HG03571 (cell line): Measurements from ENCODE around the gene ARHGEF19.
"Not testable (repeated sequence)": the region's sequence is repeated elsewhere in the genome, so short reads cannot be mapped to it uniquely, and the experiment has no call there.

Experiments used
- ATAC-seq: cut with Tn5 transposase; IDR thresholded peaks from one replicate; pipeline ENCODE4 v1.9.1; 2021; ENCODE audit not compliant: unreplicated experiment

The ARHGEF19 gene

DNA sequence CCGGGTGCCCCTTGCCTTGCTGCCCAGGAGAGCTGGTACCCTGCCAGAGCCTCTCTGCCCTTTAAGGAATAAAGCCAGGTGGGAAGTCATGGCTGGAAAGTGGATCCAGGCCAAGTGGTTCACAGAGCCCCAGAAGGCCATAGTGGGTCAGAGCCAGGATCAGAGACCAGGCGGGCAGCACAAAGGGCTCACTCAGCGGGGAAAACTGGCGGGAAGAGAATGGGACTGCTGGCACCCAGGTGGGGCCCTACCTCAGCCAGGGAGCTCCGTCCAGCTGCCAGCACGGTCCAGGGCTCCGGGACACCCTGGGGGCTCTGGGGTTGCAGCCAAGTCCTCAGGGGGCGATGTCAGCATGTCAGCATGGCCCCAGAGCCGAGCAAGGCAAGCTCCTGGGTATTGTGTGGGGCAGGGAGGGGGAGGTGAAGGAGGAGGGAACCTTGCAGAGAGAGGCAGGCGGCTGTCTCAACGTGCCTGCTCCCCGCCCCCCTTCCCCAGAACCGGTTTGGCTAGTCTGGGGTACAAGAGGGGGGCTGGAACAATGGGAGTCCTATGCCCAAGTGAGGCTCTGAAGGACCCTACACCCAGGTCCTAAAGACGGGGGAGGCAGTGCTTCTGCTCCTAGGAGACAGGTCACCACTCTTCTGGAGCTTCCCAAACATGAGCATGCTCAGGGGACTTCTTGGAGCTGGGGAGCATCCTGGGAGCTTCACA, at the start of gene ARHGEF19:
Gene ARHGEF19 (minus strand): TSS at position 402 of the 711 bp plus-strand sequence. CDS start 3,598 bp downstream, outside the sequence.
- ATAC-seq = no peak

DNA sequence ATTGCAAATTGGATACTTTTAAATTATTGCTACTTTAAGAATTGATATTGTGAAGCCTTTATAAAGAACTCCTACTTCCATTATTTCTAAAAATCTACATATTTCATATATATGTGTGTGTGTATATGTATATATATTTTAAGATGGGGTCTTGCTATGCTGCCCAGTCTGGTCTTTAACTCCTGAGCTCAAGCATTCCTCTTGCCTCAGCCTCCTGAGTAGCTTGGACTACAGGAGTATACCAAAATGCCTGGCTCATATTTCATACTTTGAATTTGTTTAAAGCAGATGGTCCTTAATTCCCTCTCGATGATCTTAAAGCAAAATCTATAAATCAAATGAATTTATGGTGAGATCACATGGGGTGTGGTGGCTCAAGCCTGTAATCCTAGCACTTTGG, 49.6 kb upstream of the ARHGEF19 start:
- no peak for ATAC-seq

DNA sequence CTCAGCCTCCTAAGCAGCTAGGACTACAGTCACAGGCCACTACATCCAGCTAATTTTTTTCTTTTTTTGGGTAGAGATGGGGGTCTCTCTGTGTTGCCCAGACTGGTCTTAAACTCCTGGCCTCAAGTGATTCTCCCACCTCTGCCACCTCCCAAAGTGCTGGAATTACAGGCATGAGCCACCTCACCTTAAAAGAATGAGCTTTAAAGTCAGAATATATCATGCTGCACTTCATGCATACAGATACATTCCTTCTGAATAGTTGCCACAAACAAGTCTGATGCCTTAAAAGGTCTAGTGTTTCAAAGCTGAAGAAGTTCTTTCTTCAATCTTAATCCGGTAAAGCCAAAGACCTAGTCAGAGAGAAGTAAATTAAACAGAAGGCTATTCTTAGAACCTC, 48.4 kb upstream of the ARHGEF19 start:
- ATAC-seq = no peak

DNA sequence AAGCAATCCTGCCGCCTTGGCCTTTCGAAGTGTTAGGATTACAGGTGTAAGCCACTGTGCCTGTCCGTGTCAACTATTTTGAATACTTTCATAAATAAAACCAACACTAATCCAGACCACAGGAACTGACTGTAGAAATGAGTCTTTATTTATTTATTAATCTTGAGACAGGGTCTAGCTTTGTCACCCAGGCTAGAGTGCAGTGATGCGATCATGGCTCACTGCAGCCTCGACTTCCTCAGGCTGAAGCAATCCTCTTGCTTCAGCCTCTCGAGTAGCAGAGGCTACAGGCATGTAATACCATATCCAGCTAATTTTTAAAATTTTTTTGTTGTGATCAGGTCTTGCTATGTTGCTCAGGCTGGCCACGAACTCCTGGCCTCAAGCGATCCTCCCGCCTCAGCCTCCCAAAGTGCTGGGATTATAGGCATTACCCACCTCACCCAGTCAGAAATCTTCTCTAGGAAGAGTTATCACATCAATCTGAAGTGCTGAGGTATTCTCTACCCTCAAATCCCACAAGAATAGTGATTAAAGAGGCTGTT, 46.2 kb upstream of the ARHGEF19 start:
- no peak for ATAC-seq

DNA sequence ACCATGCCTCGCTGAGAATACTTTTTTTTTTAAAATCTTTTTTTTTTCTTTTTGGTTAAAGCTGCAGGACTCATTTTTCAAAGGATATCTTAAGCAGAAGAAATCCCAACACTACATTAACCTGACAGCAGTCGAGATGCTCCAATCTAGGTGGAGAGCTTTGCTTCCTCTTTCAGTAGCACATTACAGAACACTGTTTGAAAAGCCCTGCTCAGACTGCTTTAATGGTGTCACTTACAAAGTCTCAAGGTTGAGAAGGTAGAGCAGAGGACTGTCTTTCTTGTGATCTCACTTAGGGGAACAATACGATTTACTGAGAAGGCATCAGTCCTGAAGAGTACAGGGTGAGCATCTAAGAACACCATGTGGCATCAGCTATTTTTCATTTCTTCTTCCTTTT, 45.5 kb upstream of the ARHGEF19 start:
- ATAC-seq = no peak

DNA sequence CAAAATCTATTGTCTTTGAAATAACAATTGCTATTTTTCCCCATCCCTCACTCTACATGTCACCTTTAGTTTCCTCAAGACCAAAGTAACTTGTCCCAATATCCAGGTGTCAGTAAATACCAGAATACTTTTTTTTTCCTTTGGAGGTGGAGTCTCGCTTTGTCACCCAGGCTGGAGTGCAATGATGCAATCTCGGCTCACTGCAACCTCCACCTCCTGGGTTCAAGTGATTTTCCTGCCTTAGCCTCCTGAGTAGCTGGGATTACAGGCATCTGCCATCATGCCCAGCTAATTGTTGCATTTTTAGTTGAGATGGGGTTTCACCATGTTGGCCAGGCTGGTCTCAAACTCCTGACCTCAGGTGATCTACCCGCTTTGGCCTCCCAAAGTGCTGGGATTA, 45.1 kb upstream of the ARHGEF19 start:
- ATAC-seq = not testable (repeated sequence)

DNA sequence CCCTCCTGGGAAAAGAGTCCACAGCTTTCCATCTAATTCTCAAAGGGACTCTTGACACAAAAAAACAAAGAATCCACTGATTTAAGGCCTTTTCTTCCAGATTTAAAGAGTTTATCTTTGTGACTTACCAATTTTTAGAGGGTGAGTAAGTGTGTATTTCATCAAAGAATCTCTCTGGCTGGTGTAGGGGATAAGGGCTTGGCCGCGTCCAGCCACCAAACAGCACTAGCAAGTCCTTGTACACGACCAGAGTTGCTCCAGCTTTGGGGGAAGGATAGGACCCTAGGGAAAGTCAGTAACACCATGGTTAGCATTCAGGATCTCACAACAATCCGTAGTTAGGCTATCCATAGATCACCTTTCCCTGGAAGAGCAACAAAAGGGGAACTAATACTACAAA, 44.0 kb upstream of the ARHGEF19 start:
- no peak for ATAC-seq

DNA sequence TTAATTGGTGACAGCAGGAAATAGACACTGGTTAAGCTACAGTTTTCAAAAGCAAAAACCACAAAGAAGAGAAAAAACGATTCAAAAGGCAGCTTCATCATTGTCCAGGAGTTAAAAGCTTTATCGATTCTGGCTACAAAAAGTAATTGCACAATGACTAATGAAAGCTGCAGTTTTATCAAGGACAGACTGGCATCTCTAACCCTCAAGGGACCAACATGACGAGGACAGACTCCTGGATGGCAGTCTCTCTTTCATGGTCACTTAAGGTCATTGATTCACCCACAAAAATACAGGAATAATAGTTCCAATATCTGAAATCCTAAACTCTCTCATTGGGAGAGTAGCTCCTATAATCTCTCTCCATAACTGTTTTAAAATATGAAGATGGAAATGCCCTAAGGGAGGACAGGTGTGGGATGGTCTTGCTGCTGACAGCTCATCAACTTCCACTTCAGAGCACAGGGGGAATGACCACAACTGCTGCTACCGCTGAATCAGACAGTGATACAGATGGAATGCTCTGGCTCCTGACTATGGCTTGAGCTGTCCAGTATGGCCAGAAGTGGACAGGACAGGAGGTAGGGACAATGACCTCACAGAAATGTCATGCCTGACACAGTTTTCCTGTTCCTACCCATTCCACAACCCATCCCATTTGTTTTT, 41.9 kb upstream of the ARHGEF19 start:
- no peak for ATAC-seq

DNA sequence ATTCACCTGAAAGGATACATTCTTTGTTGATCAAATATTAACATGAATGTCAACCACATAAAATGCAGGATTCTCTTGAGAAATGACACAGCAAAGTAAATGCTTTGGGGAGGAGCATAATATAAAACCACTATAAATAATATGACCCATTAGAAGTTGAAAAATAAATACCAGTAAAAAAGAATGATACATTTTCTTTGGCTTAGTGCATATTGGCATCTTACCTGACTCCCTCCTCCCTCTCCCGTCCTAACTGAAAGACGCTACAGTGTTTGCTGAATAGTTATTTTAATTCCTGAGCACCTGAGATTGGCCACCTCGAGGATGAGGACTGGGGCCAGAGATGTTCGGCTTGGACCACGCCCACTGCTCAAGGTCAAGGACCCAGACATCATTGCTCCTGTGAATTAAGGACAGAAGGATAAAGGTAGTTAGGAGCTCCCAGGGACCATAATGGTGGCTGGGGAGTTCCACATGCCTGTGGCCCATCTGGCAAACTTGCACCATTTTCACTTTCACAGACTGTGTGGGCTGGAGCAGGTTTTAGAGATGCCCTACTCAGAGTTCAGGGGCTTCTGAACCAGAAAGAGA, 41.0 kb upstream of the ARHGEF19 start:
- ATAC-seq = no peak

DNA sequence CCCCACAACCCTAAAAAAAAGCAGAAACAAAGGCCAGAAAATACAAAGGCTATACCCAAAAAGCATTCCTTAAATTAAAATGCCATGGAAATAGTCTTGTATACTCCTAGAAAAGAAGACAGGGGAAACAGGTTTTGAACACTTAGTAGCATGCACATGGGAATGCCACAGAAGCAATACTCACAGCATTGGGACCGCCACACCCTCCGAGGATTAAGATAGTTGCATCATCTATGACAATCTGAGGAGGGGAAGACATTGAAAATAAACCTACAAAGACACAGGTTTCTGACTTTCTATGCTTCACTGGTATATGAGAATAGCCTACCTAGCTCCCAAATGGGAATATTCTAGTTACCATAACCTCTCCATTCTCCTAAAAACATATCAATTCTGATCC, 40.5 kb upstream of the ARHGEF19 start:
- ATAC-seq = no peak

DNA sequence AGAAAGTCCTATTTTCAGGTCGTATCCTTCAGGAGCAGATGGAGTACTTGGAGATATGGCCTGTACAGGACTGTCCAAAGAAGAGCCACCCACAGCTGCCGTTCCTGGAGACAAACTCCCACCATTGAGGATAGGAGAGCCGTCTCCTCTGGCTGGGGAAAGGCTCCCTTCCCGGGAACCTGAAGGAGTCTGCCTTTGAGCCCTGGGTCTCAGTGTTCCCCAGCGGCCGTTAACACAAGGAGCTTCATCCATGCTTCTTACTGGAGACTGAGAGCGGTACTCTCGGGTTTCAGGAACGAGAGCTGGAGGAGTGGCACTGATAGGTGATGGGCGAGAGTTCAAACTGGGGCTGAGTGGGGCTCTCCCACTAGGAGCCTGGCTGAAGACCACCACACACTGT, 38.9 kb upstream of the ARHGEF19 start:
- no peak for ATAC-seq

DNA sequence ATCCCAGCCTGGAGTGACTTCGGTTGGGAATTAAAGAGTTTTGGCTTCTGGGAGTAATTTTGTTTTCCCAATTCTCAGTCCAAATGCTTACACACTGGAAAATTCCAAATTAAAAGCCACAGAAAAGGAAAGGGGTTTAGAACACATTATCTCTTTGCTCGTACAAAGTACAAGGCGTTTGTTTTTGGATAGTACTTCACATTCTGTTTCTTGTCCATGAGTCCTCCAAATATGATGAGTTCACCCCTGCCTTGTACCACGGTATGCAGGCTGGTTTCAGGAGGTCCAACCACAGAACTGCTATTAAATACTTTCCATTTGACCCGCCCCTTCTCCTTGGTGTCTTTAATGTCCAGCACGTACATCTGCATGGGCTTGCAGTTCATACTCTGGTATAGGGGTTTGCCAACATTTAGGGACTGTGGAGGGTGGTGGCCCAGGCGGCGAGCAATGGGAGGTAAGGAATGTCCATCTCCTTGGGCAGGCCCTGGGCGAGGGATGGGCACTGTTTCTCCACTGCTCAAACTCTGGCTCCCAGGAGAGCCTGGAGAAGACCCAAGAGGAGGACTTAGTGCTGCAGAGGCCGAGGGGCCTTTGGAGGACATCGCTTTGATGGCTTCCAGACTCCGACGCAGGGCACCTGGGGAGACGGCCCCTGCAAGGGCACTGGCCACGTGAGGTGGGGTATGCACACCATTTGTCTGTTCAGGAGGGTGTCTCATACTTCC, 38.2 kb upstream of the ARHGEF19 start:
- ATAC-seq = no peak

DNA sequence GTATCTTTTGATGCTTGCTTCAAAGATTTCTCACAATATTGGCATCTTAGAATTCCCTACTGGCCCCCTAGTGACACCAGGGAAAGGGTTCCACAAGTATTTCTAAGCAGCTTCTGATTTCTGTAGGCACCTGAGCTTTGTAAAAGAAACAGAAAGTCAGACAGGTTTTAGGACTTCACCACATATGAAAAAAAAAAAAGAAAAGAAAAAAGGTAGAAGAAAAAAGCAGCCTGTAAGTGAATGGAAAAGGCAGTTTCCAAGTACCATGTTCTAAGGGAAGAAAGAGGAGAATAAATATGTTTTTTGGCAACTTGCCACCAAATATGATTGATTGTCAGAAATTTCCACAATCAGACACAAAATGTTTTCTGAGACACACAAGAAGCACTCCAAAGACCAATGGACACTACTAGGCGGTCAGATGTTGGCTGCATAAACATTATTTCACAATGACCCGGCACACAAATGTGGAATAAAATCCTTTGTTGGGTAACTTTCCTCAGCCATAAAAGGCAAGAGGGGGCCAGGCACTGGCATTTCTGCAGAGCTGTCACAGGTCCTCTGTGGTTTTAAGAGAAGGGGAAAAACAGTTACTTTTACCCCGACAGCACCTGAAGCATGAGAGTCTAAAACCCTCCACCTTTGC, 37.3 kb upstream of the ARHGEF19 start:
- ATAC-seq = no peak

DNA sequence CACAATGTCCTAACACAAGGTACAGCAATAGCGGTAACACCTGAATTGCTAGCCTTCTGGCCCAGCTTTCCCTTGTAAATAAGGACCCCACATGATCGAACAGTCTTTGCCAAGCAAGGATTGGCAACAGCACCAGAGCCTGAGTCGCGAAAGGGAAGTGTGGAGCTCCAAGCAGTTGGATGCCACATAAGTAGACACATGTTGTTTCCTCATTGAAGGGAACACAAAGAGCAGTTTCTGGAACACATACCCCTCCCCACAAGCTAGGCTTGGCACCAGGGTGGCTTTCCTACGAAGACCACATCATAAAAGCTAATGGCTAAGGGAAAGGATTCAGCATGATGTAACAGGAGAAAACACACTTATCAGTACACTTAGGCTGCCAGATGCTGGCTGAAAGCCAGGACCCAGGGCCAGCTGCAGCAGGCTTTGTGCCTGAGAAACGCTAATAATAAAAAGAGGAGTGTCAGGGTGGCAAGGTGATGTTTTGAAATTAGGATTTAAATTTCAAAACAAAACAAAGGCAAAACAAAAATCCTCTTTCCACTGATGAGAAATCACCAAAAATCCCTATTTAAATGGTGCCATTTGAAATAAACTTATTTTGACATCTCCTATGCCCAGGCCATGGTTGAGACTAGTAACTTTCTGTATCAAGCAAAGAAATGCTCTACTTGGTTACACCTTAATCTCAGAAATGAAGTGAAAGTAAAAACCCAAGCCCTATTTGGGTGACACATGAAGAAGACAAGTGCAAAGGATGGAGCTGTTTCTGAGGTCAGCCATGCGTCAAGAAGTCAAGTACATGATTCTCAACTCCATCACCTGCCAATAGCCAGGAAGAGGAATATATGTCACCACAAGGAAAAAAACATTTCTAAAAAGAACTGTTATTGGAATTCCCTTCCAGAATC, 36.4 kb upstream of the ARHGEF19 start:
- no peak for ATAC-seq

DNA sequence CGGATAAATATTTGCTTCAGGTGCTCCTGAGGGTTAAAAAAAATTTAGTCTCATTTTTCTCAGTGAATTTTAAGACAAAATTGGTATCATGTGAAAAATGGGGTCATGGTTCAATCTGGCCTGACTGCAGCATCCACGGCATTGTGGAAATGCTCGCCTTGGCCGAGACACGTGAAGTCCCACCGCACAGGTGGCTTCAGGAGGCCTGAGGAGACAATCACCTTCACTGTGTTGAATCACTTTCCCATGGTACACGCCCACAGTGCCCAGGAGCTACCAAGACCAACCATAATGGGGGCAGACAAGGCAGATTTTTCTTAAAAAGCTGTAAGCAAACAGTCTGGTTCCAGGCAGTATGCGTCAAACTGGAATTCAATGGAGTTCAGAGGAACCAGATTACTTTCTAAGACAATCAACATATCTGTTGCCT, 35.6 kb upstream of the ARHGEF19 start:
- ATAC-seq = no peak

DNA sequence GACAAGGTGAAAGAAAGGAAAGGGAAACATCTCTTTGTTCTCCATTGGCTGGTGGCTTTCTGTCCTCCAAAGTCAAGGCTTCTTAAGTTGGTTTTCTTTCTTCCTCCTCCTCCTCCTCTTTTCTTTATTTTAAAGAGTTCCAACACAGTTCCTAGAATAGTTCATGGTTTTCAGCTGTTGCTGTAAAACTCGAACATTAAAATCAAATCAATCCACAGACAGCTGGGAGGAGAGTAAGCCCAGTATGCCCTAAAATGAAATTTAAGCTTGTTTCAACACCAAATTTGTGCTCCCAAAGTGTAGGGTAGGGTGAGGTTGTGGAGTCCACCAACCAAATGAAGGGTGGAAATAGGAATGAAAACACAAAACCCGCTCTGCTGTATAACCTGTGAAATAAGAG, 35.0 kb upstream of the ARHGEF19 start:
- ATAC-seq = no peak

DNA sequence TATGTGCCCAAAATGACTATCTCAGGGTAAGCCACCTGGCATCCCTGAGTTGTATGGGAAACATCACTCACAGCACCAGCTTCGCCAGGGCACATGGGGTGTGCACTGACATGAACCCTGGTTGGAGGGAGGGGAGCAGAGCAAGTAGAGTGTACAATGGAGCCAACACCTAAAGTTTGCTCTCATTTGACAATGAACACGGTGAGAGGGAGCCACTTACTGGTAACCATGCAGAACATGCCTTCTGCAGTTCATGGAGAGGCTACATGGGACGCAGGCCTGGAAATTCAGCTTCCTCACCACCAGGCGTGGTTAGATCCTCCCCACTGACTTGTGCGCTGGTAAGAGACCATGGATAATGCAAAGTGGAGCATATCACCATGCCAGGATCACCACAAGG, 34.5 kb upstream of the ARHGEF19 start:
- ATAC-seq = no peak

DNA sequence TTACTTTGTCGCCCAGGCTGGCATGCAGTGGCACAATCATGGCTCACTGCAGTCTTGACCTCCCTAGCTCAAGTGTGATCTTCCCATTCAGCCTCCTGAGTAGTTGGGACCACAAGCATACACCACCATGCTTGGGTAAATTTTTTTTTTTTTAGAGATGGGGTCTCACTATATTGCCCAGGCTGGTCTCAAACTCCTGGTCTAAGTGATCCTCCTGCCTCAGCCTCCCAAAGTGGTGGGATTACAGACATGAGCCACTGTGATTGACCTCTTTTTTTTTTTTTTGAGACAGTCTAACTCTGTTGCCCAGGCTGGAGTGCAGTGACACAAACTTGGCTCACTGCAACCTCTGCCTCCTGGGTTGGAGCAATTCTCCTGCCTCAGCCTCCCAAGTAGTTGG, 33.8 kb upstream of the ARHGEF19 start:
- not testable (repeated sequence) for ATAC-seq

DNA sequence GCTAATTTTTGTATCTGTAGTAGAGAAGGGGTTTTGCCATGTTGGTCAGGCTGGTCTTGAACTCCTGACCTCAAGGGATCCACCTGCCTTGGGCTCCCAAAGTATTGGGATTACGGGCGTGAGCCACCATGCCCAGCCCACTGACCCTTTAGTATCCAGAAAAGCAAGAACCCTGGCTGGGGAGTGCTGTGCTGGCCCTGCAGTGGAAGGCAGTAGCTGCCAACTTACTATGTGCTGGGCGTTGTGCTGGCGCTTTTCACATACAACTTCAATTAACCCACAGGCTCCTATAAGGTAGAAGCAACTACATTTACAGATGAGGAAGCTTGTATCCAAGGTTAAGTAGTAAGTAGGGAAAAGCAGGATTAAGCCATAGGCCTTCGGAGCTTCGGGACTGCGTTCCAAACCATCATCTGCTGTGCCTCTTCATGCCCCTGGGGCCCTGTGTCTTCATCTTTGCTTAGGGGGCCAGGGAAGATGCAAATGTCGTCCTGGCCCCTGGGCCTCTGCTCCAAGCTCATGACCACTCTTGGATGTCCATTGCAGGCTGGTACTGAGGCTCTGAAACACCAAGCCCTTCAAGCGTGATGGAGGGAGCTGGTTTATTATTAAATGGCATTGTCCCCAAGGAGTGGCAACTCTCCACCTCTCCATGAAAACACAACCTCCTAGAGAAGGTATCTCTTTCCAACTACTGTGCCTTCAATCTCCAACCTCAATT, 33.2 kb upstream of the ARHGEF19 start:
- ATAC-seq = no peak
